Right lobe of liver (tissue), 4 donors: ENCODE data around the gene TM7SF3.

ENCODE experiments used
- CTCF ChIP-seq, 4 donors: fragments of 200-600 bp in 3 of 4; fragments of 450-650 bp in 1 of 4; IDR thresholded peaks; one replicate each; pipeline versions ENCODE4 v1.5.1 to v1.8.0; 2016 to 2022; ENCODE audit warnings: antibody characterized with exemption in 4 of 4, mild to moderate bottlenecking in 2 of 4
- POLR2A ChIP-seq: fragments of 450-650 bp; IDR thresholded peaks from one replicate; pipeline ENCODE4 v1.6.1; 2017; ENCODE audit warnings: antibody characterized with exemption, mild to moderate bottlenecking
- donor health status: DM: no; HTN: no; CAD: no.
- donor health status: DM: no; HTN: no; CAD: no.
- donor health status: DM: no; HTN: yes; CAD: no.

- TF ChIP-seq CTCF (IDR thresholded peaks at IDR 0.05), result no peak
- TF ChIP-seq POLR2A, result no peak
Measured at GRCh38 chr12:27034607-27035293, 20.6 kb upstream of the TM7SF3 start.
